ENCODE results near the gene VN1R5.
"Not testable (repeated sequence)": the region's sequence is repeated elsewhere in the genome, so short reads cannot be mapped to it uniquely, and the experiment has no call there.

VN1R5 gene

DNA sequence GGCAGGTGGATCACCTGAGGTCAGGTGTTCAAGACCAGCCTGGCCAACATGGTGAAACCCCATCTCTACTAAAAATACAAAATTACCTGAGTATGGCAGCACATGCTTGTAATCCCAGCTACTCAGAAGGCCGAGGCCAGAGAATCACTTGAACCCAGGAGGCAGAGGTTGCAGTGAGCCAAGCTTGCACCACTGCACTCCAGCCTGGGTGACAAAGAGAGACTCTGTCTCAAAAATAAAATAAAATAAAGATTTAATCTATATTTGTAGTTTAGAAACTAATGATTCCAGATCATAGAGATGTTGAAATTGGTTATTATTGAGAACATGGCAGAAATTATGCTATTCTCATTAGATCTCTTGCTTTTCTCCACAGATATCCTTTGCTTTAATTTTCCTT, at the start of gene VN1R5:
TSS of gene VN1R5 (plus strand) at position 301 of the 400 bp plus-strand sequence.
- DNase-seq, result not testable (repeated sequence)

DNA sequence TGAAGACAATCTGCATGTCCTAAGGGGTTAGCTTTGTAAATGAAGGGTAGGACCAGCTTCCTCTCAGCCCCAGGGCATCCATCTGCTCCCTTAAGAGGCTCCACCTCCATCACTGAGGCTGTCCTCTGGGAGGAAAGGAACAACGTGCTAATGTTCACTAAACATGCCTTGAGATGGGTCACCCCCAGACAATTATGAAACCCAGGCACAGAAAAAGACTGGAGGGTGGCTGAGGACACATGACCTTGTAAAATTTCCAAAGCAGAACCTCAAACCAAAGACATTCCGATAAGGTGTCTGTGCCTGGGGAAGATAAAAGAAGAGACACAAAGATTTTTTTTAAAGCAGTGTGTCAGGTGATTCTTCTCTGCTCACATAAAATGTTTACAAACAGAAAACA, 46.5 kb upstream of the VN1R5 start:
- no peak for DNase-seq

DNA sequence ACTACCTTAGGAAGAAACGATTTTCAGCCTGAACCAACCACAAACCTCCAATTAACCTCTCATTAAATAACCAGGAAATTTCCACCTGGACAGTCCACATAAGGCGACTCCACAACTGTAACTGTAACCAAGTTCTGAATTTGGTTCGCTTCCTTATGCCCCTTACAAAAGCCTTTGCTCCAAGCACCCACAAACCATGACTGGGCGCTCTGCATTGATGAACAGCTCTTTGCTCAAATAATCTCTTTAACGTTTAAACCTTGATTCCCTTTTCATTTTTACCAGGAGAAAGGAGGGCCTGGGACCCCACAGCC, 45.9 kb upstream of the VN1R5 start:
- no peak for DNase-seq

DNA sequence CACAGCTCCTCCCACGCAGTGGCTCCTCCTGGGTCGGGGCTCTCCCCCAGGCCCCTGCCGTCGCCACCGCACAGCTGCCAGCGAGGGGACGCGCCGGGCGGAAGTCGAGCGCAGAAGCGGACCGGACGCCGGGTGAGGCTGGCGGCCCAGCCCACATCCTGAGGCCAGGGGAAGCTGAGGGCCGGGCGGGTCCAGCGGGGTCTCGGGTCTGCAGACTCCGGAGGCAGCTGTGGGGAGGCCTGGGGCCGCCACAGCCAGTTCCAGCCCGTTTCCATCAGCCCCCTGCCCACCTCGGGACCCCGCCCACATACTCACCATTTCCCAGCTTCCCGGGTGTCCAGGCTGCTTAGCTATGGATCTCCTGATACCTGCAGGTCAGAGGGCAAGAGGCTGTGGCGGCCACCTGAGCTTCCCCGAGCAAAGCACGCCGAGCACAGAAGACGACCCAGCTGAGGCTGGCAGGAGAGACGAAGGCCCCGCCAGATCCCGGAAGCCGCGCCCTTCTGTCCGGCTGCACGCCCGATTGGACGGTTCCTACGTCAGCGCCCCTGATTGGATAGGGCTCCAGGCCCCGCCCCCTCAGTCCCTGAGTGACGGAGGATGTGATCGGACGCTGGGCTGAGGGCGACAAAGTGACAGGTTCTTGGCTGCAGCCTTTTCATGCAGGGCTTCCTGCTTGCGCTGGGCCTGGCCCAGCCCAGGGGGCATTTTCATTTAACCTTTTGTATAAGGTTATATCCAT, 45.3 kb upstream of the VN1R5 start:
- DNase-seq, result peak; percentile 89 to 90

DNA sequence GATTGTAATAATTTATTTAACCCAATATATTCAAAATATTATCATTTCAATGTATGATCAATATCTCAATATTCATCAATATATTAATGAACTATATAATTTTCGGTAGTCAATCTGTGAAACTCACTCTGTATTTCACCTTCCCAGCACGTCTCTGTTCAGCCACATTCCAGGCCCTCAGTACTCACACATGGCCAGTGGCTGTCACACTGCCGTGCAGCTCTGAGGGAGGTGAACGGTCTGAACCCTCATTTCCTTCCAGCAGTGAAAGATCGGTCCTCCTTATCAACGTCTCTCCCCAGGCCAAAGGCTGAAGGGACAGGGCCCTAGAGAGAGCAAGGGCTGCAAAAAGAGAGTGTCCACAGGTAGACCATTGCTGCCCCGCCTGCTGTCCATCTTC, 44.5 kb upstream of the VN1R5 start:
- no peak for DNase-seq

DNA sequence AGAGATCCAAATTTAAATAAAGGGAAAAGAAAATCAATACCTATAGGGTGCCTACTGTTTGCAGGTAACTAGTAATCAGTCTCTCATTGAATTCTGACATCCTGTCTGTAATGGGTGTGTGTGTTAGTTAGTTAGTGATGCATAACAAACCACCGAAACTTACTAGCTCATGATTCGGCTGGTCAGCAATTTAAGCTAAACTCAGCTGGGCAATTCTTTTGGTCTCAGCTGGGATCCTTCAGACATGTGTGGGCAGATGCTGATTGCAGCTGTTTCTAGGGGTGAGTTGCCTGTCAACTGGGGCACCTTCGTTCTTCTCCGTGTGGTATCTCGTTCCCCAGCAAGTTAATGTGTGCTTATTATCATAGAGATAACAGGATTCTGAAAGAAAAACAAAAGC, 43.9 kb upstream of the VN1R5 start:
- no peak for DNase-seq

DNA sequence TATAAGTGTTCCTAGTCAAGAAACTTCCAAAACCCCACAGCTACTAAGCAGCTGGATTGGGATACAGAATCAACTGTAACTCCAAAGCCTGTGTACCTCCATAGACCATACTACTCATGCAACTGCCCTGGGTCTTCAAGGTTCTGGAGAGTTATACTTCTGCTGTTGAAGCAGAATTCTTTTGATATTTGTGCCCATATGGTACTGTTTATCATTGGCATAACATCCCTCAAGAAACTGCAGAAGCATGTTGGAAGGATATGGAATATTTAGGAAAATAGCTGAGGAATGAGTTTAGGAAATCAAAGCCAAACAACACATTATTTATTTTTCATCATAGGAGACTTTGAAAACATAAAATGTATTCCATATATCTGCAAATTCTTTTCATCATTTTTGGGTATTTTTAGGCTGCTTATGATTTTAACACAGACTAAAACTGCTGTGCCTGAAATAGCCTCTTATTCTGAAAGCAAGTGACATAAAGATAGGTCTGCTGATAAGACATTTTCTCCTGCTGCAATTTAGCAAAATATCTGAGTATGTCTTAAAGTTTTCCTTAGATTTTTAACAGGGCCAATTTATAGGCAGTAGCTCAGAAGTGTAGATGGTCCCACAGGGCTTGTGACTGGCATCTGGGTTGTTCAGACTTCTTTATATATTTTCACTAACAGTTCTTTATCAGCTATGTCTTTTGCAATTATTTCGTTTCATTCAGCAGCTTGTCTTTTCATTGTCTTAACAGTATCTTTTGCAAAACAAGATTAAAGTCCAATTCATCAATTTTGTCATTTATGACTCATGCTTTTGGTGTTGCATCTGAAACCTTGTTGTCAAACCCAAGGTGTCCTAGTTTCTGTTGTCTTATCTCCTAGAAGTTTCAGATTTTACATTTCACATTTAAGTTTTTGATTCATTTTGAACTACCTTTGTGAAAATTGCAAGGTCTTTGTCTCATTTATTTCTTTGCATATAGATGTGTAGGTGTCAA, 43.0 kb upstream of the VN1R5 start:
- DNase-seq, result no peak

DNA sequence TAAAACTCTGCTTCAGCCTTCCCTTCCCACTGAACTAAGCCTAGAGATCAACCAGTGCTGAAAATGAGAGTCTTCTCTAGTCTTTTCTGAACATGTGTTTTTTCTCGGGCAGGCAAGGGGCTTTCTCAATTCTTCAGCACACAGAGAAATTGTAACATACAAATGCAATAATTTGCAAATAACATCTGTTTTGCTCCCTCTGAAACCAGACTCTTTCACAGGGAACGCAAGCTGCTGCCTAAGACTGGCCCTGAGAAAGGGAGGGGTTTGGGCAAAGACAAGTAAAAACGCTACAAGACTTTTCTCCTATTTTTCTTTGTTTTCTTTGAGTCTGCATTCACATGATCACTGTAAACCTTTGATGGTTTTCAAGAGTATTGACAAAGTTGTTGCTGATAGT, 39.6 kb upstream of the VN1R5 start:
- no peak for DNase-seq

DNA sequence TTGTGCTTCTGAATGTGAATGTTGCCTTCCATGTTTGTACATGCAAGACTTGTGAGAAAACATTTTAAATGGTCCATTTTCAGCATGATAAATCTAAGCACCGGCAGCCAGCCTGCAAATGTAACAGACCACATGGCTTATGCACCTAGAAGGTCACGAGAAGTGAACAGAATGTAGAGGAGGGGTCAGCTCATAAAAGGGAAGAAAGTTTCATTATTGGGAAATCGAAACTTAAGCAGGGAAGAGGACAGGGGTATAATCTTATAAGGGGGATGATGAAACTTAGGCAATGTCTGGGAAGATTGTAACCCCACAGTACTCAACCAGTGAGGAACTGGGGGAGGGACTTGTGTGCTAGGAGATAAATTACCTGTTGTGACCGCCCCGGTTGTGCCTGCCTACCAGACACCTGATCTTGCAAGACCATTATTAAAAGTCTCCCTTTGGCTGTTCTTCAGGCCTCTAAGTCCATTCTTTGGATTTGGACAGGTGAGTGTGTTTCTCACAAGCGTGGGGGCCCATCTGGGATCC, 37.7 kb upstream of the VN1R5 start:
- no peak for DNase-seq

DNA sequence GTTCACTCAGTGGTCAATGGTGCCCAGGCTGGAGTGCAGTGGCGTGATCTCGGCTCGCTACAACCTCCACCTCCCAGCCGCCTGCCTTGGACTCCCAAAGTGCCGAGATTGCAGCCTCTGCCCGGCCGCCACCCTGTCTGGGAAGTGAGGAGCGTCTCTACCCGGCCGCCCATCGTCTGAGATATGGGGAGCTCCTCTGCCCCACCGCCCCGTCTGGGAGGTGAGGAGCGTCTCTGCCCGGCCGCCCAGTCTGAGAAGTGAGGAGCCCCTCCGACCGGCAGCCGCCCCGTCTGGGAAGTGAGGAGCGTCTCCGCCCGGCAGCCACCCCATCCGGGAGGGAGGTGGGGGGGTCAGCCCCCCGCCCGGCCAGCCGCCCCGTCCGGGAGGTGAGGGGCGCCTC, 35.6 kb upstream of the VN1R5 start:
- DNase-seq, result not testable (repeated sequence)

DNA sequence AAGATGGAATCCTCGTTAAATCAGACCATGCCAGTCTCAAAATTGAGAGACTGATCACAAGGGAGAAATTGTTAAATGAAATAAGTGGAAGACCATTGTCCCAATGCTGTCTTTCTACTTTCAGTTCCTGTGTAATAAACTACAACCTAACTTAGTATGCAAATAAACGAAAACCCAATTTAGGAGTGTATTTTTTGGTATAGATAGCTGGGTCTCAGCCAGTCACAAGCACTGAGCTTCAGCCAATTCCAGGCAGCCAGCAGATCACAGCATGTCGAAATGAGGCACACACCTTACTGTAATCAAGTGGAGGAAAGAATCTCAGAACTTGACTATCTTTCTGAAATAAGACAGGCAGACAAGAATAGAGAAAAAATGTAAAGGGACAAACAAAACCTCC, 33.0 kb upstream of the VN1R5 start:
- DNase-seq, result no peak

DNA sequence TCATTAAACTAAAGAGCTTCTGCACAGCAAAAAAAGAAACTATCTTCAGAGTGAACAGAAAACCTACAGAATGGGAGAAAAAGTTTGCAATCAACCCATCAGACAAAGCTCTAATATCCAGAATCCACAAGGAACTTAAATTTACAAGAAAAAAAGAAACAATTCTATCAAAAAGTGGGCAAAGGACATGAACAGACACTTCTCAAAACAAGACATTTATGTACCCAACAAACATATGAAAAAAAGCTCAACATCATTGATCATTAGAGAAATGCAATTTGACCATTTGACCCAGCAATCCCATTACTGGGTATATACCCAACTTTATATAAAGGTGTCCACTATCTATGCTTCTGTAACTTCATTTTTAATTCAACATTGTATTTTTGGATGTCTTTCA, 31.1 kb upstream of the VN1R5 start:
- no peak for DNase-seq

DNA sequence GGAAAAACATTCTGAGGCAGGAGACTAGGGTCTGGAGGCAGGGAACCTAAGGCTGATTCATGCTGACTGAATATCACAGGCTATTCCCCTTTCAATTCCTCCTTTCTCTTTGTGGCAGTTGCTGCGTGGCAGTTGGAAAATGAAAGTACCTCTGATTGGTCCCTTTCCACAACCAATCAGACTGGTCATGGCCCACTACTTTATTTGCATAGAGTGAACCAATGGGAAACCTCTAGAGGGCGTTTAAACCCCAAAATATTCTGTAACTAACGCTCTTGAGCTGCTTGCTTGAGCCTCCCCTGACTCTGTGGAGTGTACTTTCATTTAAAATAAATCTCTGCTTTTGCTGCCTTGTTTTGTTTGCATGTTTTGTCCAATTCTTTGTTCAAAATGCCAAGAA, 27.7 kb upstream of the VN1R5 start:
- no peak for DNase-seq

DNA sequence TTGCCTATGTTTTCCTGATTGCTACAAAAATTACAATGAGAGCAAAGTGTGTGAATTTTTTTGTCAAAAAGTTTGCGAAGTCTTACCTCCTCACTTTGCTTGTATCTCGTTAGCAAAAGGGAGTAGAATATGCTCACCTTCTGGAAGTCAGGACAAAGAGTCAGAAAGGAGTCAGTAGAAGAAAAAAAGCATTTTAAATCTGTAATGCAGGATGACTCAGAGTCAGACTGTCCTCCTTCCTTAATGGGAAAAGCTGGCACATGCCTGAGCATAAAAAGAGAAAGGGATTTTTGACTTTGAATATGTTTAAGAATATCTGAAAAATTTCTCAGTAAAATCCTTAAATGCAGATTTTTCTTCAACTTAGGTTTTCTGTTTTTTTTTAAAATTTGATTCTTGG, 14.2 kb upstream of the VN1R5 start:
- DNase-seq, result no peak

DNA sequence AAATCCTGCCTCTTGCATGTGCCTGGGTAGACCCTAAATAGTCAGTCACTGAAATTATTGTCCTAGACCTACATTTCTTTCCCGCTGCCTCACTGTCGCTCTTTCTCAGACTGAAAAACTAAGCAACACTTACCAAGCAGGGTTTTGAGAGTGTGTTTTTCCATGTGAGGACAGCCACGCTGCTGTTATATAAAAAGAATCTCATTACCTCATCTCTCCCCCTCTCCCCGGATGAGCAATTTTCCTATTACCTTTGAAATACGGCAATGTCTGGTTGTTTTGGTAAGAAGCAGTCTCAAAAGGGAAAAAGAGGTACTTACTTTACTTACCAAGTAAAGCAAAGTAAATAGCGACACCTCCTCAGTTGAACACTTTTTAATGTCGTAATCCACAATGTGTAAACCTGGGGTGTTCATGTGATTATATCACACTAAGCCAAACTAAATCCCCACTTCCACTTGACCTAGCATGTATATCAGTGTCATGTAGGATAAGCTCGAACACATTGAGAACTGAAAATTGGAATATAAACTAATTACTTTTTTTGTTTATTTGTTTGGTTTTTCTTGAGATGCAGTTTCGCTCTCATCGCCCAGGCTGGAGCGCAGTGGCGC, 12.2 kb upstream of the VN1R5 start:
- DNase-seq, result no peak

DNA sequence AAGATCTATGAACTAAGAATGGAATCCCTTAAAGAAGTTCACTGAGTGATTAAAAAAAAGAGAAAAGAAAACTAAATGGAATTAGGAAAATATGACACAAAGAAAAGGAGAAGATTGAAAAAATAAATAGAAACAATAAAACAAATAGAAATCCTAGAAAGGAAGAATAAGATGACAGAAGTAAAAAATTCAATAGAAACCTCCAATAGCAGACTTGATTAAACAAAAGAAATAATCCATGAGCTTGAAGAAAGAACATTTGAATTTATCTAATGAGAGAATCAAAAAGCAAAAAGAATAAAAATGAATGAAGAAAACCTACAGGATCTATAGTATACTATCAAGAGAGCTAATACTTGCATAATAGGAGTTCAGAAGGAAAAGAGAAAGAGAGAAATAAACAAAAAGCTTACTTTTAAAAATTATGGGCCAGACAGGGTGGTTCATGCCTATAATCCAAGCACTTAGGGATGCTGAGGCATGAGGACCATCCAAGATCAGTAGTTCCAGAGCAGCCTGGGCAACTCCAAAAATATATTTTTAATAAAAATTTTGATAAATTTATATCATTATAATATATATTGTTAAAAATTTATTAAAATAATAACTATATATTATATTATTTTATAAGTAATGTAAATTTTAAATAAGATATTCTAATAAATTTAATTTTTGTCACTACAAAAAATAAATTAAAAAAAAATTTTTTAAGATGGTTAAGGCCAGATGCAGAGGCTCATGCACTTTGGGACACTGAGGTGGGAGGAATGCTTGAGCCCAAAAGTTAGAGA, 9.4 kb upstream of the VN1R5 start:
- DNase-seq, result no peak

DNA sequence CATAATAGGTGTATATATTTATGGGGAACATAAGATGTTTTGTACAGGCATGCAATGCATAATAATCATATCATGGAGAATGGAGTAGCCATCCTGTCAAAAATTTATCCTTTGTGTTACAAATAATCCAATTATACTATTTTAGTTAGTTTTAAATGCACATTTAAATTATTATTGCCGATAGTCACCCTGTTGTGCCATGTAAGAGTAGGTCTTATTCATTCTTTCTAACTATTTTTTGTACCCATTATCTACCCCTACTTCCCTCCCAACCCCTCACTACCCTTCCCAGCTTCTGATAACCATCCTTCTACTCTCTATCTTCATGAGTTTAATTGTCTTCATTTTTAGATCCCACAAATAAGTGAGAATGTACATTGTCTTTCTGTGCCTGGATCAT, 8.3 kb upstream of the VN1R5 start:
- DNase-seq, result no peak

DNA sequence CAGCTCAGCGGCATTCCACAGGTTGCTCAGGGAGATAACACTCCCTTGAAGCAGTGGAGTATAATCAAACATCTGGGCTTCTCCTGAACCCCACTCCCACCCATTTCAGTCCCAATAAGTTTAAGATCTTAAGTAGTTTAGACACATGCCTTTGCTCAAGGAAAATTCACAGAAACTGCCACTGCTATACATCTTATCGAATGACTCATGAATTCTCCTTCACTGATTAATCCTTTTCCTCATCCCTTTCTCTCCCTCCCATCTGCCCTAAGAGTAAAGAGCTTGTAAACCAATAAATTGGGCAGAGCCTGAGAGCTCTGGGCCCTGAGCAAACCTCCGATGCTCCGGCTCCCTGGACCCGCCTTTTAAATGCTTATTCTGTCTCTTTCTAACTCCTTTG, 10.2 kb downstream of the VN1R5 start:
- DNase-seq, result no peak

DNA sequence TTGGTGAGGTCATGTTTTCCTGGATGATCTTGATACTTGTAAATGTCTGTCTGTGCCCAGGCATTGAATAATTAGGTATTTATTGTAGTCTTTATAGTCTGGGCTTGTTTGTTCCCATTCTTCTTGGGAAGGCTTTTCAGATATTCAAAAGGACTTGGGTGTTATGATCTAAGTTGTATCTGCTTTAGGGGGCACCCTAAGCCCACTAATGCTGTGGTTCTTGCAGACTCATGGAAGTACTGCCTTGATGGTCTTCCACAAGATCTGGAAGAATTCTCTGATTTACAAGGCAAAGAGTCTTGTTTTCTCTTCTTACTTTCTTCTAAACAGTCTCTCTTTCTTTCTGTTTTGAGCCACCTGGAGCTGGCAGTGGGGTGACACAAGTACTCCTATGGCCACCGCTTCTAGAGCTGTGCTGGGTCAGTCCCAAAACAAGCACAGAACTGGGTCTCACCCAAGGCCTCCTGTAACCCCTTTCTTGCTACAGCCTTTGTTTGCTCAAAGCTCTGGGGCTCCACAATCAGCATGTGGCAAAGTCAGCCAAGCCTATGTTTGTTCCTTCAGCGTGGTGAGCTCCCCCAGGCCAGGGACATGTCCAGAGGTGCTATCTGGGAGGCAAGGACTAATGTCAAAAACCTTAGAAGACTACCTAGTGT, 12.6 kb downstream of the VN1R5 start:
- DNase-seq, result no peak

DNA sequence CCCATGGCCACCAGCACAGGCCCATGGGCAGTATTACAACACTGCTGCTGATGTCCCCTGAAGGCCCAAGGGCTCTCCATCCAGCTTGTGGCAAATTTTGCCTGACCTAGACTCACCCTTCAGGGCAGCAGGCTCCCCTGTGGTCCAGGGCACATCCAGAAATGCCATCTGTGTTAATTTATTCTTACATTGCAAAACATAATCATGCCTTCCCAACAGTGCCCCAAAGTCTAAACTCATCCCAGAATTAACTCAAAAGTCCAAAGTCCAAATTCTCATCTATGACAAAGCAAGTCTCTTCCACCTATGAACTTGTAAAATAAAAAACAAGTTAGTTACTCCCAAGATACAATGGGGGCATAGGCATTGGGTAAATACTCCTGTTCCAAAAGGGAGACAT, 13.3 kb downstream of the VN1R5 start:
- no peak for DNase-seq

DNA sequence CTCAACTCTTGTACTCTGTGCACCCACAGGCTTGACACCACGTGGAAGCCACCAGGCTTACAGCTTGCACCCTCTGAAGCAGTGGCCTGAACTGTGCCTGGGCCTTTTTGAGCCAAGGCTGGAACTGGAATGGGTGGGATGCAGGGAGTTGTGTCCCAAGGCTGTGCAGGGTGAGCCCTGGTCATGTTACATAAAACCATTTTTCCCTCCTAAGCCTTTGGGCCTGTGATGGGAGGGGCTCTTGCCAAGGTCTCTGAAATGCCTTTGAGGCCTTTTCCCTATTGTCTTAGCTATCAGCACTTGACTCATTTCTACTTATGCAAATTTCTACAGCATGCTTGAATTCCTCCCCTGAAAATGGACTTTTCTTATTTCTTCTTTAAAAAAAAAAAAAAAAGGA, 14.1 kb downstream of the VN1R5 start:
- no peak for DNase-seq

DNA sequence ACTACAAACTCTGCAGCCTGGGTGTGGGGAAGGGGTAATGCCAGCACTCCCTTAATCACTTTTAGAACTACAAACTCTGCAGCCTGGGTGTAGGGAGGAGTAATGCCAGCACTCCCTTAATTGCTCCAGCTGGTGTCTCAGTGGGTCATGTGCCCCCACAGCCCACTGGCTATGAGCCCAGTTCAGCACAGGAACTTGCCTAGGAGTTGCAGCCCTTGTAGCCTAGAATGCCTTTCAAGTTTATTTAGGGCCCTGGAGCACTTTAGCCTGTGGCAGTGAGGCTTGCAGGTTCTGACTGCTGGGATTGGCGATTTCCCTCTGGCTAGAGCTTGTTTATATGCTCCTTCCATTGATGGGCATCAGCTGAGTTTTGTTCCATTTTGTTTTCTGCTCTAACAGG, 17.1 kb downstream of the VN1R5 start:
- DNase-seq, result no peak

Measured in activated CD4-positive, alpha-beta T cell treated with anti-CD3 and anti-CD28 coated beads, Interleukin-2, amount 50 U/mL, for 4 hours (primary cell).